C4-2B (cell line): ENCODE results near the gene FBP1.

Experiments
- H3K27ac ChIP-seq: fragments of 450-650 bp; 2 replicates; pipeline ENCODE4 v1.5.1; 2017
- ZFX ChIP-seq: fragments of 450-650 bp; IDR thresholded peaks from 2 replicates; pipeline ENCODE4 v1.6.1; 2017
- TF ChIP-seq, protein P1 (sequence below): fragments of 450-650 bp; conservative IDR thresholded peaks from 2 replicates; pipeline ENCODE4 v1.5.1; 2017; ENCODE audit warnings: mild to moderate bottlenecking

FBP1 gene

GRCh38 chr9:94677929-94678328 lies 38.6 kb upstream of the FBP1 start:
- TF ChIP-seq ZFX: no peak
- TF ChIP-seq, protein P1, sequence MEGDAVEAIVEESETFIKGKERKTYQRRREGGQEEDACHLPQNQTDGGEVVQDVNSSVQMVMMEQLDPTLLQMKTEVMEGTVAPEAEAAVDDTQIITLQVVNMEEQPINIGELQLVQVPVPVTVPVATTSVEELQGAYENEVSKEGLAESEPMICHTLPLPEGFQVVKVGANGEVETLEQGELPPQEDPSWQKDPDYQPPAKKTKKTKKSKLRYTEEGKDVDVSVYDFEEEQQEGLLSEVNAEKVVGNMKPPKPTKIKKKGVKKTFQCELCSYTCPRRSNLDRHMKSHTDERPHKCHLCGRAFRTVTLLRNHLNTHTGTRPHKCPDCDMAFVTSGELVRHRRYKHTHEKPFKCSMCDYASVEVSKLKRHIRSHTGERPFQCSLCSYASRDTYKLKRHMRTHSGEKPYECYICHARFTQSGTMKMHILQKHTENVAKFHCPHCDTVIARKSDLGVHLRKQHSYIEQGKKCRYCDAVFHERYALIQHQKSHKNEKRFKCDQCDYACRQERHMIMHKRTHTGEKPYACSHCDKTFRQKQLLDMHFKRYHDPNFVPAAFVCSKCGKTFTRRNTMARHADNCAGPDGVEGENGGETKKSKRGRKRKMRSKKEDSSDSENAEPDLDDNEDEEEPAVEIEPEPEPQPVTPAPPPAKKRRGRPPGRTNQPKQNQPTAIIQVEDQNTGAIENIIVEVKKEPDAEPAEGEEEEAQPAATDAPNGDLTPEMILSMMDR: no peak
- H3K27ac ChIP-seq: no peak overlapping the region

DNA sequence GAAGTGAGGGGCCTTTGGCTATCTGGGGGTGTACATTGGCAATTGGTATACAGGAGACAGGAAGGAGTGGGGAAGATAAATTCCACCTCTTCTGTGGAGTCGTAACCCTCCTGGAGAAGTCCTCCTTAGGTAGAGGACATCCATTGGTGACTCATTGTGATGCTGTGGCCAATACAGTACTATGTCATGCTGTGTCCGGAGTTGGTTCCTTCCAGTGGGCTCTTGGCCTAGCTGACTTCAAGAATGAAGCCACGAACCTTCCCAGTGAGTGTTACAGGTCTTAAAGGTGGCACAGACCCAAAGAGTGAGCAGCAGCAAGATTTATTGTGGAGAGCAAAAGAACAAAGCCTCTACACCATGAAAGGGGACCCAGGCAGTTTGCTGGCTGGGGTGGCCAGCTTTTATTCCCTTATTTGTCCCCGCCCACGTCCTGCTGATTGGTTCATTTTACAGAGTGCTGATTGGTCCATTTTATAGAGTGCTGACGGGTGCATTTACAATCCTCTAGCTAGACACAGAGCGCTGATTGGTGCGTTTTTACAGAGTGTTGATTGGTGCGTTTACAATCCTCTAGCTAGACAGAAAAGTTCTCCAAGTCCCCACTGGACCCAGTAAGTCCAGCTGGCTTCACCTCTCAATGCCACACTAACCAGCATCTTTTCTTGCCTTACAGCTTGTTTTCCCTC lies 37.3 kb upstream of the FBP1 start:
- TF ChIP-seq ZFX: no peak
- TF ChIP-seq, protein P1: no peak

GRCh38 chr9:94675008-94675881 lies 35.9 kb upstream of the FBP1 start:
- no peak for TF ChIP-seq ZFX
- TF ChIP-seq, protein P1: no peak
- H3K27ac ChIP-seq: no peak overlapping the region

More for the DNA sequence above, 37.3 kb upstream of the FBP1 start:
- no peak overlapping the region for H3K27ac ChIP-seq

- H3K27ac ChIP-seq: no peak overlapping the region
- no peak for TF ChIP-seq ZFX
- TF ChIP-seq, protein P1: no peak
Observed at GRCh38 chr9:94672811-94673487, 33.6 kb upstream of the FBP1 start.

GRCh38 chr9:94668928-94669729 lies 29.8 kb upstream of the FBP1 start:
- no peak for TF ChIP-seq ZFX
- TF ChIP-seq, protein P1: peak; percentile 97
- no peak overlapping the region for H3K27ac ChIP-seq

DNA sequence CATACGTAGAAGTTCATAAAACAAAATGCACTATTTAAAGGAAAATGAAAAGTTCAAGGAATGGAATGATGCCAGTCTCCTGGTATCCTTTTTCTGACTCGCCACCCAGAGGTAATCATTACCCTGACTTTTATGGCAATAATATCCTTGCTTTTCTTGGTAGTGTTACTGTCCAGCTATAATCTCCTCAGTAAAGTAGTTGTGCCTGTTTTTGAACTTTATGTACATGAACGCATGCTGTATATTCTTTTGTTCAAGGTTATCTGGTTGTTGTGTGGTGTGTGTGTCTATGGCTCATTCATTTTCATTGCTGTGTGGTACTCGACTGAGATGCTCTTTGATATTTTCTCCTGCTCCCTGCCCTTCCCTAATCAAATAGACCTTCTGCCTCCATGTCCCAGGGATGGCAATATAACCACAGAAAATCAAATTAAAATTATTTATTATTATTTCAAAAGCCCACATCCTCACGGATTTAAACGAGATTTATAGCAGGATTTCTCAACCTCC lies 29.2 kb upstream of the FBP1 start:
- no peak overlapping the region for H3K27ac ChIP-seq
- TF ChIP-seq, protein P1: 0 out of 2 replicates have a peak, but pooled peaks have one; percentile 60
- TF ChIP-seq ZFX: no peak
